ENCODE results near the gene METTL5. TPM values are rescaled to one million over a fixed set of nuclear protein-coding genes. Genes with fewer than 3 reads are reported as not detected.

METTL5 gene
- total and polyA plus RNA-seq, 9 of the 15 experiments (the other 6 are each of a cell fraction or from before 2014, with no cell fraction given): 149 to 471 (median 224) TPM

DNA sequence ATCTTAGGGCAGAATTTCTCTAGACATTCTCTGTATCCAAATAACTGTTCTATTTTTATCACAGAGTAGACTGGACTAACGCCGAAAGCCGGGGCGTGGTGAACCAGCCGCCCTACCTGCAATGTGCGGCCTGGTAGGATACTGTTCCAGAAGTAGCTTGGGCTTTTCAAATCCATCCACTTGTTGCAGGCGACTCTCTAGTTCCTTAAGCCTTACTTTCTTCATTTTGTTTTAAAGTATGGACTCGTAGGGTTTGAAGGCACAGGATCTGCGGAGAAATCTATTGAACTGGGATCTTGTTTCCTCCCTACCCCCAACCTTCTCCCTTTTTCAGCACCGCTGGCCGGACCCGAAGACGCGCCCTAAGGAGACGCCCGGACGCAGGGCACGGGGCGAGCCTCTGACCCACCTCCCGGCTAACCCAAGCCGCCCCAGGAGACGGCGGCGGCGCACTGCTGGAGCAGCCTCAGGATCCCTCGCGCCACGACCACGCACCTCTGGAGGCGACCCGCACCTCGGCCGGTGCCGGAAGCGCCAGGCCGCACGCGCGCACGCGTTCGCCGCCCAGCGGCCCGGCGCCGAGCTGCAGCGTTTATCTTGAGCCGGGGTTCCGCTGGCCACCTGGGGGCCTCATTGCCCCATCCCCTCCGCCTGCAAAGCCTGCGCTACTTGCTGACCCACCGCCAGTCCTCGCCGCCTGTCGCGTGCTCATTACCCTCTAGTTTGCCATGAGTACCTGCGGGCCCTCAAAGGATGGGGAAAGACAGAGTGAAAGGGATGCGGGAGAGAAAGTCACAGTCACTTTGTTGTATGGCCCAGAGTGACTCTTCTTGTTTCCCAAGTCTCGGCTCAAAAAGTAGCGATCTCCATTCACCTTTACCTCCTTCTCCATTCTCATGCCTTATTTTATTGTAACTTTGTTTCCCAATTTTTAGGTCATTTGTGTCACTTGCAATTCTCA lies at the start of gene METTL5 (continued):
- TF ChIP-seq PTBP1 (IDR thresholded peaks at IDR 0.05; ENCODE audit: low read depth, low read length) (no peak), CREBBP (IDR thresholded peaks at IDR 0.05; ENCODE audit: low read depth, low read length) (no peak), EHMT2 (IDR thresholded peaks at IDR 0.05) (peak; percentile 63), SREBF2 (CRISPR knock-in tag; IDR thresholded peaks at IDR 0.05) (no peak), SMARCA5 (IDR thresholded peaks at IDR 0.05) (no peak), CCNT2 (IDR thresholded peaks at IDR 0.05; ENCODE audit: borderline replicate concordance, extremely low read depth, insufficient read length, low read depth, low read length) (peak; percentile 91), ETV5 (CRISPR knock-in tag; IDR thresholded peaks at IDR 0.05; ENCODE audit: low read depth) (peak; percentile 97), SMC3 (conservative IDR thresholded peaks at IDR 0.05; ENCODE audit: insufficient read depth, low read depth, low read length) (peak; percentile 99), PML (IDR thresholded peaks at IDR 0.05; ENCODE audit: low read length) (peak; percentile 80), POU5F1 (IDR thresholded peaks at IDR 0.05; ENCODE audit: borderline replicate concordance, low read depth, low read length, partially characterized antibody) (no peak), TSC22D4 (tag; IDR thresholded peaks at IDR 0.05) (no peak), FOXK1 (CRISPR knock-in tag; IDR thresholded peaks at IDR 0.05; ENCODE audit: borderline replicate concordance) (no peak), ZNF764 (CRISPR knock-in tag; IDR thresholded peaks at IDR 0.05; ENCODE audit: low read depth) (no peak)
- TF ChIP-seq, protein P1, sequence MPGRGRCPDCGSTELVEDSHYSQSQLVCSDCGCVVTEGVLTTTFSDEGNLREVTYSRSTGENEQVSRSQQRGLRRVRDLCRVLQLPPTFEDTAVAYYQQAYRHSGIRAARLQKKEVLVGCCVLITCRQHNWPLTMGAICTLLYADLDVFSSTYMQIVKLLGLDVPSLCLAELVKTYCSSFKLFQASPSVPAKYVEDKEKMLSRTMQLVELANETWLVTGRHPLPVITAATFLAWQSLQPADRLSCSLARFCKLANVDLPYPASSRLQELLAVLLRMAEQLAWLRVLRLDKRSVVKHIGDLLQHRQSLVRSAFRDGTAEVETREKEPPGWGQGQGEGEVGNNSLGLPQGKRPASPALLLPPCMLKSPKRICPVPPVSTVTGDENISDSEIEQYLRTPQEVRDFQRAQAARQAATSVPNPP (IDR thresholded peaks at IDR 0.05; ENCODE audit: borderline replicate concordance, insufficient read depth, insufficient read length): no peak
- TF ChIP-seq, protein P2, sequence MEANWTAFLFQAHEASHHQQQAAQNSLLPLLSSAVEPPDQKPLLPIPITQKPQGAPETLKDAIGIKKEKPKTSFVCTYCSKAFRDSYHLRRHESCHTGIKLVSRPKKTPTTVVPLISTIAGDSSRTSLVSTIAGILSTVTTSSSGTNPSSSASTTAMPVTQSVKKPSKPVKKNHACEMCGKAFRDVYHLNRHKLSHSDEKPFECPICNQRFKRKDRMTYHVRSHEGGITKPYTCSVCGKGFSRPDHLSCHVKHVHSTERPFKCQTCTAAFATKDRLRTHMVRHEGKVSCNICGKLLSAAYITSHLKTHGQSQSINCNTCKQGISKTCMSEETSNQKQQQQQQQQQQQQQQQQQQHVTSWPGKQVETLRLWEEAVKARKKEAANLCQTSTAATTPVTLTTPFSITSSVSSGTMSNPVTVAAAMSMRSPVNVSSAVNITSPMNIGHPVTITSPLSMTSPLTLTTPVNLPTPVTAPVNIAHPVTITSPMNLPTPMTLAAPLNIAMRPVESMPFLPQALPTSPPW (CRISPR knock-in tag; IDR thresholded peaks at IDR 0.05): peak; percentile 50; the same call in 1 of the 2 replicates
- TF ChIP-seq, protein P3, sequence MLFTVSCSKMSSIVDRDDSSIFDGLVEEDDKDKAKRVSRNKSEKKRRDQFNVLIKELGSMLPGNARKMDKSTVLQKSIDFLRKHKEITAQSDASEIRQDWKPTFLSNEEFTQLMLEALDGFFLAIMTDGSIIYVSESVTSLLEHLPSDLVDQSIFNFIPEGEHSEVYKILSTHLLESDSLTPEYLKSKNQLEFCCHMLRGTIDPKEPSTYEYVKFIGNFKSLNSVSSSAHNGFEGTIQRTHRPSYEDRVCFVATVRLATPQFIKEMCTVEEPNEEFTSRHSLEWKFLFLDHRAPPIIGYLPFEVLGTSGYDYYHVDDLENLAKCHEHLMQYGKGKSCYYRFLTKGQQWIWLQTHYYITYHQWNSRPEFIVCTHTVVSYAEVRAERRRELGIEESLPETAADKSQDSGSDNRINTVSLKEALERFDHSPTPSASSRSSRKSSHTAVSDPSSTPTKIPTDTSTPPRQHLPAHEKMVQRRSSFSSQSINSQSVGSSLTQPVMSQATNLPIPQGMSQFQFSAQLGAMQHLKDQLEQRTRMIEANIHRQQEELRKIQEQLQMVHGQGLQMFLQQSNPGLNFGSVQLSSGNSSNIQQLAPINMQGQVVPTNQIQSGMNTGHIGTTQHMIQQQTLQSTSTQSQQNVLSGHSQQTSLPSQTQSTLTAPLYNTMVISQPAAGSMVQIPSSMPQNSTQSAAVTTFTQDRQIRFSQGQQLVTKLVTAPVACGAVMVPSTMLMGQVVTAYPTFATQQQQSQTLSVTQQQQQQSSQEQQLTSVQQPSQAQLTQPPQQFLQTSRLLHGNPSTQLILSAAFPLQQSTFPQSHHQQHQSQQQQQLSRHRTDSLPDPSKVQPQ (CRISPR knock-in tag; IDR thresholded peaks at IDR 0.05; ENCODE audit: borderline replicate concordance): no peak
- TF ChIP-seq, protein P4, sequence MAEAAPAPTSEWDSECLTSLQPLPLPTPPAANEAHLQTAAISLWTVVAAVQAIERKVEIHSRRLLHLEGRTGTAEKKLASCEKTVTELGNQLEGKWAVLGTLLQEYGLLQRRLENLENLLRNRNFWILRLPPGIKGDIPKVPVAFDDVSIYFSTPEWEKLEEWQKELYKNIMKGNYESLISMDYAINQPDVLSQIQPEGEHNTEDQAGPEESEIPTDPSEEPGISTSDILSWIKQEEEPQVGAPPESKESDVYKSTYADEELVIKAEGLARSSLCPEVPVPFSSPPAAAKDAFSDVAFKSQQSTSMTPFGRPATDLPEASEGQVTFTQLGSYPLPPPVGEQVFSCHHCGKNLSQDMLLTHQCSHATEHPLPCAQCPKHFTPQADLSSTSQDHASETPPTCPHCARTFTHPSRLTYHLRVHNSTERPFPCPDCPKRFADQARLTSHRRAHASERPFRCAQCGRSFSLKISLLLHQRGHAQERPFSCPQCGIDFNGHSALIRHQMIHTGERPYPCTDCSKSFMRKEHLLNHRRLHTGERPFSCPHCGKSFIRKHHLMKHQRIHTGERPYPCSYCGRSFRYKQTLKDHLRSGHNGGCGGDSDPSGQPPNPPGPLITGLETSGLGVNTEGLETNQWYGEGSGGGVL (CRISPR knock-in tag; IDR thresholded peaks at IDR 0.05): no peak
- TF ChIP-seq, protein P5, sequence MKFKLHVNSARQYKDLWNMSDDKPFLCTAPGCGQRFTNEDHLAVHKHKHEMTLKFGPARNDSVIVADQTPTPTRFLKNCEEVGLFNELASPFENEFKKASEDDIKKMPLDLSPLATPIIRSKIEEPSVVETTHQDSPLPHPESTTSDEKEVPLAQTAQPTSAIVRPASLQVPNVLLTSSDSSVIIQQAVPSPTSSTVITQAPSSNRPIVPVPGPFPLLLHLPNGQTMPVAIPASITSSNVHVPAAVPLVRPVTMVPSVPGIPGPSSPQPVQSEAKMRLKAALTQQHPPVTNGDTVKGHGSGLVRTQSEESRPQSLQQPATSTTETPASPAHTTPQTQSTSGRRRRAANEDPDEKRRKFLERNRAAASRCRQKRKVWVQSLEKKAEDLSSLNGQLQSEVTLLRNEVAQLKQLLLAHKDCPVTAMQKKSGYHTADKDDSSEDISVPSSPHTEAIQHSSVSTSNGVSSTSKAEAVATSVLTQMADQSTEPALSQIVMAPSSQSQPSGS (CRISPR knock-in tag; IDR thresholded peaks at IDR 0.05): peak; percentile 63; the same call in 1 of the 2 replicates

Measured in K562 (cell line).